Endothelial cell of umbilical vein (primary cell): ENCODE results near the gene PDE4B. TPM values are rescaled to one million over a fixed set of nuclear protein-coding genes. Genes with fewer than 3 reads are reported as not detected.

Experiments used
- BruUV-seq: library from RNA; stranded (reverse); fragments of 400-500 nt; replicated peaks from 2 replicates; lab custom pipeline; 2021; lab: Mats Ljungman, UMichigan
- CTCF ChIA-PET: fragments of 300-600, 350-600 bp; sonication (Branson Sonifier 250); formaldehyde crosslinking; loops from one replicate; lab custom pipeline; 2021; ENCODE audit warnings: antibody characterized with exemption, inconsistent platforms; lab: Charles Lee
- POLR2A ChIA-PET: fragments of 300-600, 350-600 bp; sonication (Branson Sonifier 250); formaldehyde crosslinking; loops from one replicate; lab custom pipeline; 2021; ENCODE audit warnings: antibody characterized with exemption, inconsistent platforms; lab: Charles Lee
- DNase-seq: peaks from one replicate; pipeline ENCODE4 v3.0.0-alpha.2; 2011; ENCODE audit warnings: low read depth, low spot score
- FAIRE-seq: peaks from 2 replicates; lab custom pipeline; 2011; peaks lifted over from hg19 to GRCh38; lab: Jason Lieb, UNC
- H2AFZ ChIP-seq: 2 replicates; pipeline ENCODE4 v1.6.0; 2012; ENCODE audit warnings: low read depth, low read length, control low read depth, inconsistent platforms
- H3K27ac ChIP-seq: 2 replicates; pipeline ENCODE4 v1.5.1; 2011; ENCODE audit warnings: low read depth, mild to moderate bottlenecking, control low read depth, low read length, moderate library complexity; ENCODE audit not compliant: insufficient read depth
- H3K27me3 ChIP-seq, 2 experiments: 2 replicates each; pipeline versions ENCODE4 v1.6.0 to v1.6.1; 2011; ENCODE audit warnings: low read length in 2 of 2, mixed read lengths in 1 of 2; ENCODE audit not compliant: control insufficient read depth in 2 of 2, insufficient read depth in 2 of 2
- H3K36me3 ChIP-seq, 2 experiments: 2 replicates in 1 of 2; 3 replicates in 1 of 2; pipeline ENCODE4 v1.5.1; 2011; ENCODE audit warnings: low read length in 2 of 2, mild to moderate bottlenecking in 1 of 2, moderate library complexity in 1 of 2; ENCODE audit not compliant: control insufficient read depth in 2 of 2, insufficient read depth in 2 of 2; ENCODE audit errors: extremely low read depth in 1 of 2
- H3K4me1 ChIP-seq: 3 replicates; pipeline ENCODE4 v1.5.1; 2011; ENCODE audit warnings: mild to moderate bottlenecking, low read length; ENCODE audit not compliant: control insufficient read depth, insufficient read depth; ENCODE audit errors: extremely low read depth
- H3K4me2 ChIP-seq: 2 replicates; pipeline ENCODE4 v1.6.1; 2011; ENCODE audit warnings: low read length, control low read depth, mixed read lengths; ENCODE audit not compliant: insufficient read depth
- H3K4me3 ChIP-seq, 3 experiments: fragments of 200-600 bp in 1 of 3; sonication (generic), shearing (Covaris generic) in 1 of 3; replicated peaks in 1 of 3; 2 replicates each; pipeline ENCODE4 v1.5.1; 2011 to 2016; ENCODE audit warnings: control low read depth in 3 of 3, low read length in 3 of 3, mild to moderate bottlenecking in 2 of 3, inconsistent platforms in 1 of 3, low read depth in 1 of 3, moderate library complexity in 1 of 3; ENCODE audit not compliant: insufficient read depth in 1 of 3
- H3K79me2 ChIP-seq: 2 replicates; pipeline ENCODE4 v1.6.0; 2012; ENCODE audit warnings: low read length, inconsistent platforms; ENCODE audit not compliant: control insufficient read depth, insufficient read depth
- H3K9ac ChIP-seq: replicated peaks from 2 replicates; pipeline ENCODE3; 2011; ENCODE audit warnings: low read length, control low read depth; ENCODE audit not compliant: insufficient read depth; ENCODE audit errors: extremely low read depth
- H3K9me1 ChIP-seq: replicated peaks from 3 replicates; pipeline ENCODE4 v1.6.0; 2011; ENCODE audit warnings: mild to moderate bottlenecking, low read length; ENCODE audit not compliant: control insufficient read depth, insufficient read depth; ENCODE audit errors: extremely low read depth
- H3K9me3 ChIP-seq: replicated peaks from 2 replicates; pipeline ENCODE4 v1.5.1; 2012; ENCODE audit warnings: low read length, inconsistent platforms; ENCODE audit not compliant: control insufficient read depth, insufficient read depth
- H4K20me1 ChIP-seq: replicated peaks from 2 replicates; pipeline ENCODE3; 2011; ENCODE audit warnings: mild to moderate bottlenecking, low read length; ENCODE audit not compliant: control insufficient read depth, insufficient read depth; ENCODE audit errors: extremely low read depth
- CTCF ChIP-seq, 2 donors: IDR thresholded peaks; 1 replicate in 1 of 2; 2 replicates in 1 of 2; pipeline ENCODE4 v1.5.1; 2011; ENCODE audit warnings: low read length in 2 of 2, mild to moderate bottlenecking in 2 of 2, moderate library complexity in 2 of 2, control low read depth in 1 of 2, inconsistent platforms in 1 of 2, low read depth in 1 of 2; ENCODE audit not compliant: insufficient read depth in 1 of 2; ENCODE audit errors: extremely low read depth in 1 of 2
- EZH2 ChIP-seq: IDR thresholded peaks from 2 replicates; pipeline ENCODE4 v1.6.1; 2012; ENCODE audit warnings: borderline replicate concordance, low read depth, mild to moderate bottlenecking, moderate library complexity, low read length, inconsistent platforms; ENCODE audit not compliant: severe bottlenecking
- FOS ChIP-seq: IDR thresholded peaks from 2 replicates; pipeline ENCODE4 v1.6.1; 2011; ENCODE audit warnings: mild to moderate bottlenecking, low read length, moderate library complexity, borderline replicate concordance; ENCODE audit not compliant: insufficient read depth
- GATA2 ChIP-seq: IDR thresholded peaks from 2 replicates; pipeline ENCODE4 v1.7.0; 2011; ENCODE audit warnings: low read depth, mild to moderate bottlenecking, moderate library complexity, mixed read lengths, low read length; ENCODE audit not compliant: insufficient read length, insufficient read depth
- JUN ChIP-seq: IDR thresholded peaks from 2 replicates; pipeline ENCODE4 v1.6.1; 2011; ENCODE audit warnings: borderline replicate concordance, low read depth; ENCODE audit not compliant: insufficient read length, insufficient read depth
- MAX ChIP-seq: IDR thresholded peaks from 2 replicates; pipeline ENCODE4 v1.6.1; 2011; ENCODE audit not compliant: insufficient read depth, insufficient read length
- MYC ChIP-seq: IDR thresholded peaks from one replicate; pipeline ENCODE4 v1.6.1; 2011; ENCODE audit warnings: mild to moderate bottlenecking, low read depth, low read length
- POLR2A ChIP-seq: IDR thresholded peaks from 2 replicates; pipeline ENCODE4 v1.6.1; 2012; ENCODE audit warnings: low read depth, mild to moderate bottlenecking, control low read depth, low read length
- POLR2AphosphoS5 ChIP-seq: IDR thresholded peaks from 2 replicates; pipeline ENCODE4 v1.6.1; 2012; ENCODE audit warnings: low read depth, mild to moderate bottlenecking, control low read depth, low read length, moderate library complexity; ENCODE audit not compliant: insufficient read depth
- dilution Hi-C: fragments of 300-500 bp; cut with MboI; formaldehyde crosslinking; loops from one replicate; pipeline ENCODE4 v1.15.0; 2019; ENCODE audit warnings: low sequenced_read_pairs; ENCODE audit not compliant: extremely low pct_ligation_motif_present
- intact Hi-C: fragments of 100-400 bp; cut with micrococcal nuclease; formaldehyde crosslinking; loops from one replicate; pipeline ENCODE4 v1.10.0; 2022
- polyA plus RNA-seq, 4 experiments: library from polyadenylated mRNA; depleted of rRNA in 3 of 4; stranded (reverse) in 3 of 4; unstranded in 1 of 4; fragments of >200 nt; gene quantifications; 2 replicates each; pipeline versions ENCODE4 v1.2.1 to v1.2.3, GENCODE V29; 2011 to 2012; ENCODE audit warnings: missing spikeins in 1 of 4
- total RNA-seq: library from RNA; stranded (reverse); gene quantifications from 2 replicates; pipeline ENCODE4 v1.2.3, GENCODE V29; 2021

PDE4B gene
- total and polyA plus RNA-seq, 2 donors (not counting 3 experiments of a cell fraction or from before 2014, with no cell fraction given), result 63.5 to 69.8 TPM

DNA sequence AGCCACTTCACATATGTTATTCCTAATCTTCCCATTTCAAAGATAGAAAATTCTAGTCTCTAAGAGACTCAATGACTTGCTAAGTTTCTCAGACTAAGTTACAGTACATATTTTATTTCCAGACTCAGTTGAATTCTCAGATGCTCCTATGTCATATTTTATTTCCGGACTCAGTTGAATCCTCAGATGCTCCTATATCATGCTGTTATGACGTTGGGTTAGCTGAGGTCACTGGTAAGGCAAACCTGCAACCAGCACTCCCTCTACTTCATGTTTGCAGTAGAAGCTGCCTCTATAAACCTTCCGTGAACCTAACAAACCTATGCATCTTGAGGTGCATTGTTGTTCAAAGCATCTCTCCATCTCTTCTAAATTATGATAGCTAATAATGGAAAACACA lies 554.2 kb downstream of the PDE4B start:
- no peak overlapping the region for H3K9ac ChIP-seq
- no peaks in the 10 kb centered on the region for H4K20me1 ChIP-seq
- ChIA-PET CTCF (interaction anchor here (0.8 to 2.8 kb wide), 7 partner anchors 9 to 104 kb away, joined by 3 to 10 read pairs (median 4); no protein-coding TSS in a partner anchor), POLR2A (interaction anchor here (0.8 to 0.9 kb wide), 2 partner anchors 8 to 12 kb away, joined by 3 read pairs; no protein-coding TSS in a partner anchor)
- no peak overlapping the region for H3K4me2 ChIP-seq
- no peak overlapping the region for H2AFZ ChIP-seq
- H3K27me3 ChIP-seq, result no peaks in the 10 kb centered on the region
- H3K9me3 ChIP-seq, result no peaks in the 10 kb centered on the region
- DNase-seq (no peak), FAIRE-seq (no peak)
- no peak overlapping the region for H3K4me3 ChIP-seq
- peaks cover 100% of the 10 kb centered on the region for H3K4me1 ChIP-seq
- TF ChIP-seq GATA2, result no peak
- TF ChIP-seq JUN, result no peak
- TF ChIP-seq POLR2A, result no peak
- no peak for TF ChIP-seq MYC
- TF ChIP-seq EZH2, result no peak
- TF ChIP-seq FOS, result no peak
- no peak for TF ChIP-seq CTCF (IDR thresholded peaks at IDR 0.05; ENCODE audit: extremely low read depth in 1 of 2, insufficient read depth in 1 of 2, low read depth in 1 of 2, low read length in 2 of 2)
- TF ChIP-seq POLR2AphosphoS5, result no peak
- TF ChIP-seq MAX, result no peak
- H3K9me1 ChIP-seq, result no peaks in the 10 kb centered on the region
- peaks cover 0 to 3% of the 10 kb centered on the region in 2 experiments for H3K36me3 ChIP-seq
- H3K27ac ChIP-seq, result no peak overlapping the region
- intact Hi-C loops (no loop called here), dilution Hi-C loops (loop anchor here (25.0 kb wide), 1 partner anchor 190 kb away; the partner anchor contains the start of gene SGIP1)
- H3K79me2 ChIP-seq, result peaks cover 91% of the 10 kb centered on the region
- no TSS peak for BruUV-seq
